Measurements from ENCODE around the gene SEC61A2.
"Not testable (repeated sequence)": the region's sequence is repeated elsewhere in the genome, so short reads cannot be mapped to it uniquely, and the experiment has no call there.

SEC61A2 gene

DNA sequence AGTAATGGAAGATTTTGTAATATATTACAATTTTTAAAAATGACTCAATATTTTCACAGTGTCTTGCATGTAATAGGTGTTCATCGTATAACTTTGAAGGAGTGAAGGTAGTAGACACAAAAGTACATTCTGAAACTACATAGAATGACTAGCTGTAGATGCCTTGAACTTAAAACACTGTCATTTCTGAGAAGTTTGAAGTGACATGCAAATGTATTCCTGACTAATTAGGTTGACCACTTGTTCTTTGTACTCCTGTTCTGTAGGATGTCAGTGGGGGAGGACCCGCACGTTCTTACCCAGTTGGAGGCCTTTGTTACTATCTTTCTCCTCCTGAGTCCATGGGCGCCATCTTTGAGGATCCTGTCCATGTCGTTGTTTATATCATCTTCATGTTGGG lies 31.2 kb downstream of the SEC61A2 start:
- DNase-seq (ENCODE audit: low read depth): no peak

DNA sequence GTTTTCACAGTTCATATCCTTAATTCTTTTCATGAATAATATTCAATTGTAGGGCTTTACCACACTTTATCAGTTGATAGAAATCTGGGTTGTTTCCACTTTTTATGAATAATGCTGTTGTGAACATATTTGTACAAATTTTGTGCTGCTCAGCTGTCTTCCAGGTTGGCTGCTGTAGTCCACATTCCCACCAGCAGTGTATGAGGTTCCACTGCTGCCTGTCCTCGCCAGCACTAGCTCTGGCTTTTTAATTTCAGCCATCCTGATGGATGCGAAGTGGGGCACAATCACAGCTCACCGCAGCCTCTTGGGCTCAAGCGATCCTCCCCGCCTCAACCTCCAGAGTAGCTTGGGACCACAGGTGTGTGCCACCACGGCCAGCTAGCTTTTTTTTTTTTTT lies 33.5 kb downstream of the SEC61A2 start:
- no peak for DNase-seq (ENCODE audit: low read depth)

DNA sequence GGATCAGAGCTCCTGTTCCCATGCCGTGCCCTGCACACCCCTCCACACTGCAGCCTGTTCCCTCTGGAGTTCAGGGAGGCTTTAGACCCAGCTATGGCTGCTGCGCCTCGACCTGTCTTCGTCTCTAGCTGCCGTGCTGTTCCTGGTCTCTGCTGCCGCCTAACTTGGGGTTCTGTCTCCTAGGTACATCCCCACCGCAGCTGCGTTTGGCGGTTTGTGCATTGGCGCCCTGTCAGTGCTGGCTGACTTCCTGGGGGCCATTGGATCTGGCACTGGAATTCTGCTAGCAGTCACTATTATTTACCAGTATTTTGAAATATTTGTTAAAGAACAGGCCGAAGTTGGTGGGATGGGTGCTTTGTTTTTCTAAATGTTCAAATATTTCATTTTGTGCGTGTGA lies 34.6 kb downstream of the SEC61A2 start:
- no peak for DNase-seq (ENCODE audit: low read depth)

DNA sequence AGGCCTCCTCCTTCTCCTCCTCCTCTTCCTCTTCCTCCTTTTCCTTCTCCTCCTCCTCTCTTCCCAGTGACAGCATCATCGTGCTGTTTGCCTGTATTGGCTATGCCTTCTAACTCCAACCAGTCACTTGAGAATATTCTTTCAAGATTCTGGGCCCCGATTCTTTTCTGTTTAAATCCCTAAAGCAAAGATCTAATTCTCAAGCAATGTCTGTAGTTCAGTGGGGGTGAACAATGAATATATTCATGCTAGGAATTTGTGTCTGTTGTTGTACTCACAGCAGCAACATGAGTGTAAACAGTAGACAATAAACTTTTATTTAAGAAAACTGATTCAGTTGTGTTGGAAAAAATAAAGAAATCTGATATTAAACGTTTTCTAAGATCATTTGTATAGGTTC lies 35.6 kb downstream of the SEC61A2 start:
- no peak for DNase-seq (ENCODE audit: low read depth)

DNA sequence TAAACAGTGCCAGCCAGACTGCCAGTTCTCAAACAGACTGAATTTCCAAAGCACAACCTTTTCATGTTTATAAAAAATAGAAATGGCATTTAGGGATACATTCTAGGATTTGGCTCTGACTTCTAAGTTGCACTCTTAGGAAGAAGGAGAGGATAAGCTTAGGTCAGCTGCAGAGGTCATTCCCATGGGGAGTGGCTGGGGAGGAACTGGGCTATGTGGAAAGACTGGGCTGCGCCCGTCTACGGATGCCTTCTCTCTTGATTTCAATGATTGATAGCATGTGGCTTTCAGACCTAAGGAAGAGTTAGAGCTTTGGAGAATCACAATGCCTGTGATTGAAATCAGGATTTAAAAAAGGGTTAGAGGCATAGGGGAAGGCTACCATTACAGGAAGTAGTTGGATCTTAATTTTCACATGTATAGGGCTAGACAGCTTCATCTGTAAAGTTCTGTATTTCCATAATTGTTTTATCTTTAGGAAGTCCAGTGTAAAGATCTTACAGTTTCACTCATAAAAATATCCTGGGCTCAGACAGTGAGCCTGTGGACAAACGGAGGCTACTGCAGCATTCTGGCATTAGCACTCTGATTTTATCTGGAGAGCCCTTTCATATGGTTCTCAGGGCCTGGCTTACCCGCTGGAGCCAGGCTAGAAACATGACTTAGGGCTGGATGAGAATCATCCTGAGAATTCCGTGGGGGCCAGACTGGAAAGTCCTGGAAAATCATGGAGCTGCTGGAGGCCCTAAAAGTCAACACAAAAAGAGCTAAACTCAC lies 36.7 kb downstream of the SEC61A2 start:
- DNase-seq (ENCODE audit: low read depth): no peak

DNA sequence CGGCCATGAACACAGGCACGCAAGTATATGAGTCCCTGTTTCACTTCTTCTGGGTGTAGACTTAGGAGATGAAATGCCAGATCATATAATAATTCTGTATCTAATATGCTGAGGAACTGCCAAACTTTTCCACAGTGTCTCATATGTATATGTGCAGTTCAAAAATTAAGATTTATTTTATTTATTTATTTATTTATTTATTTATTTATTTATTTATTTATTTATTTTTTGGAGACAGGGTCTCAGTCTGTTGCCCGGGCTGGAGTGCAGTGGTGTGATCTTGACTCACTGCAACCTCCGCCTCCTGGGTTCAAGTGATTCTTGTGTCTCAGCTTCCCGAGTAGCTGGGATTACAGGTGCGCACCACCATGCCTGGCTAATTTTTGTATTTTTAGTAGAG lies 42.0 kb downstream of the SEC61A2 start:
- DNase-seq (ENCODE audit: low read depth): not testable (repeated sequence)

DNA sequence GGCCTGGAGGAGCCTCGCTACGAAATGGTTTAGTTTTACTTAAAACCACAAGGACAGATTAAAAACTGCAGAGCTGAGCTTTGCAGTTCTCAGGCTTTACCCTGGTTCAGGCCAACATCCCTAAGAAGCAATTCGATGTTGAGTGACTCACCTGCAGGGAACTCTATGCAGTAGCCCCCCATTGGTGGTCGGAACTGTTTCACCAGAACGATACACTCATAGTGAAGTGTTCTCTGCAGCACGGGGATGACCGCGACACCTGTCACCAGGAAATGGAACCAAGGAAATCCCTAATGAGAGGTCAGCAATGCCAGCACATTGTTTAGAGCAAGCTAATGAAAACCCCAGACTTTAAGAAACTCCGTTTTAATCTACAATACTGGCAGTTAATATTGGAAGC lies 48.2 kb downstream of the SEC61A2 start:
- no peak for DNase-seq (ENCODE audit: low read depth)

DNA sequence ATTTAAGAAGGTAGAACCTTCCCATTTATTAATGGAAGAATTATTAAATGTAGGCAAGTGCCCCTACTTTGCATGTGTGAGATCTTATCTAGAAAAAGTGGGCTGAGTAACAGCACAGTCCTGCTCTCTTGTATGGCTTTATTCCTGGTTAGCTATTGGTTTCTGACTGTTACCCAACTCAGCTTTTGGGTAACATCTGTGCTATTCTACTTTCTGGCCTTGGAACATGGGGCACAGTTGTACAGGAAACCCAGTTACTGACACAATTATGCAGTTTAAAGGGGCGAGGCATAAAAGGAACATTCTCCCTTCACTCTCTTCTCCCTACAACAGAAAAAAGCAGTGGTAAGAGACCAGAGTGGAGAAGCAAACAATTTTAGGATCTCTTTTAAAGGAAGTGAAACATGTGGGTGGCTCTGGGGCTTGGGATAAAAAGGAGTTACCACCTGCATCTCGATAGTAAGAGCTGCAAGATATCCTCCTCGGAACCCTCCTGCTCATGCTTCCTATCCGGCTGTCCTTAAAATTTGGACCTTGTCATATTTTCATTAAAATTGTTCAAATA lies 50.2 kb downstream of the SEC61A2 start:
- DNase-seq (ENCODE audit: low read depth): no peak

DNA sequence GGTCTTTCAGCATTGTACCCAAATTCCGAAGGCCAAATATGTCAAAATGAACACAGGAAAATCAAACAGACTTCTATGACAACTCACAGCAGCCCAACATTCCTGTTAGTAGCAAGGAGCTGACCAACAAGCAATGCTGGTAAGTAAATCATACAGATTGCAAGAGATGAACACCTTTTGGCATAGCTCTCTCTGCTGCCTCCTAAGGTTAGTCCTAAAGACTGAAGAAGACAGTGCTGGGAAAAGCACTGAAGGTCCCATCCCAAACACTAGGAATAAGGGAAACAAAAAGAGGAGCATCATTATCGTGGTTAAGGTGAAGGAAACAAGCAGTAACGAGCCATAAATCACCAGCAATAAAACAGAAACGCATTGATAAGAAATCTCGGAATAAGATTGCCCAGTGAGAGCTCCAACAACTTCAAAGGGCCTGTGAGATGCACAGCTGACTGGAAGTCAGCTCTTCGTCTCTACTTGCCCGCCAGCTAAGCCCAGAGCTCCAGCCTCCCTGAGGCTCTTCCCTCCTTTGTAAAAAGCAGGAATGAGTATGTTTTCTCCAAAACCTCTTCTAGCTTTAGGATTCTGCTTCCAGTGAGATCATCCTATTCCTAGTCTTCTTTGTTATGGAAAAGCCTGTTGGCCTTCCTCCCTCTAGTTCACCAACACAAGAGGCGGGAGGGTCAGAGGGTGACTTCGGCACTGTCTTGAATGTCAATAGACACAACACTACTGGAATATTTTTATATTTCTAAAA lies 50.9 kb downstream of the SEC61A2 start:
- DNase-seq (ENCODE audit: low read depth): no peak

DNA sequence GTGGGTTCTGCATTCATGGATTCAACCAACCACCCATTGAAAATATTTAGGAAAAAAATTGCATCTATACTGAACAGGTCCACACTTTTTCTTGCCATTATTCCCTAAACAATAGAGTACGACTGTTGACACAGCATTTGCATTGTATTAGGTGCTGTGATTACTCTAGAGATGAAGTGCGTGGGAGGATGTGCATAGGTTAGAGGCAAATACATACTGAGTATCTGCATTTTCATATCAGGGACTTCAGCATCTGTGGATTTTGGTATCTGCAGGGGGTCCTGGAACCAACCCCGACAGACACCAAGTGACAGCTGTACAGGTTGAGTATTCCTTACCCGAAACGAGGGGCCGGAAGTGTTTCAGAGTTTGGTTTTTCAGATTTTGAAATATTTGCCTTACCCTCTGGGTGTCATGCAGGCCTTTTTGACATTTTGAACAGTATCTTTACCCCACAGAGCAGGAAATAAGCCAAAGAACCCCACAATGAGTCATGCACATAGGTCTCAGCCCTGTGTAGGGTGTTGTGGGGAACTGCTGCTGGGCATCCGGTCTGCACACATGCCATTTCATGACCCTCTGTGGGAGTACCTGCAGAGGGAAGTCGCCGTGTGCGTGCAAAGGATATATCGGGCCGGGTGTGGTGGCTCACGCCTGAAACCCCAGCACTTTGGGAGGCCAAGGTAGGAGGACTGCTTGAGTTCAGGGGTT lies 51.7 kb downstream of the SEC61A2 start:
- no peak for DNase-seq (ENCODE audit: low read depth)

DNA sequence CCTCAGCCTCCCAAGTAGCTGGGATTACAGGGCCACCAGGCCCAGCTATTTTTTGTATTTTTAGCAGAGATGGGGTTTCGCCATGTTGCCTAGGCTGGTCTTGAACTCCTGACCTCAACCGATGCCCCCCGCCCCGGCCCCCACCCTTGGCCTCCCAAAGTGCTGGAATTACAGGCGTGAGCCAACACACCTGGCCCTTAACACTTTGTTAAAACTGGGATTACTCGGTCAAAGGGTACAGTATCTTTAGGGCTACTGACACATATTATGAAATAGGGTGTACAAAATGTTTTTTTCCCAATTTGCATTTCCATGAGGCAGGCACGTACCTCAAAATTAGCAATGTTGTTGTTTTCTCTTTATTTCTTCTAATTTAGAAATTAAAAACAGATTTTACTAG lies 54.7 kb downstream of the SEC61A2 start:
- DNase-seq (ENCODE audit: low read depth): no peak

DNA sequence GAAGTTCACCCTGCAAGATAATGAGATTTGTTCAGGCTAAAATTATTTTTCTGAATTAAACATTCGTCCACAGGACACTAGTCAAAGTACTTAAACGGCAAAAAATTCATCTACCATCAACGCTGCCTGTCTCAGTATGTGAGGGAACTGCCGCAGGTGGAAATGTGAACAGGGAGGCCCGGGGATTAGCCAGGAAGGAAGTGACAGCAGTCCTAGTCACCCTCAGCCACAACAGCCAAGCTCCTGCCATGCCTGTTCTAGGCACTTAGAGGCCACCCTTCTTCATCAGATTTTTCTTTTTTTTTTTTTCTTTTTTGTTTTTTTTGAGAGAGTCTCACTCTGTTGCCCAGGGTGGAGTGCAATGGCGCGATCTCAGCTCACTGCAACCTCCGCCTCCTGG lies 56.8 kb downstream of the SEC61A2 start:
- DNase-seq (ENCODE audit: low read depth): no peak

DNA sequence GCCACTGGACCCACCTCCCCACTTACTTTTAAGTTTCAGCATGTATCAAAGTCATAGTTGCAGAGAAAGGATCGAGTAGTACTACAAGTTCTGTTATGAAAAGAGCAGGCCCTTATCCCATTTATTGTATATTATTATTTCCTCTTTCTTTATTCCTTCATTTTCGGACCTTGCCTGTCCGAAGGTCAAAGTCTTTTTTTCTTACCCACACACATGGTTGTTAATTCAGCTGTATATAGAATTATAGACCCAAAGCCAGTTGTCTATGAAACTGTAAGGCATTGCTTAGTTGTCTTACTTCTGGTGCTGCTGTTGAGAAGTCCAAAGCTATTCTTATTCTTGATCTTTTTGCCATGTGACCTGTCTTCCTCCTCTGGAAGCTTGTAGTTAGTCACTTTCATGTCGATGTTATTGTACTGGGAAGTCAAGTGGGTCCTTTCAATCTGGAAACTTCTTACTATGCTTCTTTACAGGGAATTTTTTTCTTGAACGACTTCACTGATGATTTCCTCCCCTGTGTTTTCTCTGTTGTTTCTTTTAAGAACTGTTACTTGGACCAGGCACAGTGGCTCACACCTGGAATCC lies 57.9 kb downstream of the SEC61A2 start:
- no peak for DNase-seq (ENCODE audit: low read depth)

DNA sequence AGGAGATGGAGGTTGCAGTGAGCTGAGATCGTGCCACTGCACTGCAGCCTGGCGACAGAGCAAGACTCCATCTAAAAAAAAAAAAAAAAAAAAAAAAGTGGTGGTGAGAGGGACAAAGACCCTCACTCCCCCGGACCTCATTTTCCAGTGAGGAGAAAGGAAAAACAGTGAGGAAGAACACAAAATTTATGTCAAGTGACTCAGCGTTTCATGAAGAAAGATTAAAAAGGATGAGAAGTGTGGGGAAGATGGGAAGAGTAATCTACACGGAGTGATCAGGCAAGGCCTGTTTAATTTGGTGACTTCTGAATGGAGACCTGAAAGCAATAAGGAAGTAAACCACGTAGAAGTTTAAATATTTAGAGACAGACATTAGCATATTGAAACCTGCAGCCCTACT lies 59.2 kb downstream of the SEC61A2 start:
- no peak for DNase-seq (ENCODE audit: low read depth)

DNA sequence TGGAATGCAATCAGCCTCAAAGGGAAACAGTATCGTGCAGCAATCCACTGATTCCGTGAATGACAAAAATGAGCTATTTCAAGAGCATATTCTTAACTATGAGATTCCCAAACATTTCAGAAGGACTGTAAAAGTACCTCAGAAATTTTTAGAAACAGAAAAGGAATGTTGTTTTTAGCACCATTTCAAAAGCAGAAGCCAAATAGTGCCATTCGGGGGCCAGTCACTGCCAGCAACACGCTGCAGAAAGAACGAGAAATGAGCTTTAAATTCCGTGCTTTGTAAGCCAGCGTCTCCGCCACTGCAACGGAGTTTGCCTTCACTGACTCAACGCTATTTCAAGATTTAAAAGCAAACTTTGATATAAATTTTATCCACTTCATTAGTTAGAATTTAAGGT lies 59.9 kb downstream of the SEC61A2 start:
- DNase-seq (ENCODE audit: low read depth): no peak

DNA sequence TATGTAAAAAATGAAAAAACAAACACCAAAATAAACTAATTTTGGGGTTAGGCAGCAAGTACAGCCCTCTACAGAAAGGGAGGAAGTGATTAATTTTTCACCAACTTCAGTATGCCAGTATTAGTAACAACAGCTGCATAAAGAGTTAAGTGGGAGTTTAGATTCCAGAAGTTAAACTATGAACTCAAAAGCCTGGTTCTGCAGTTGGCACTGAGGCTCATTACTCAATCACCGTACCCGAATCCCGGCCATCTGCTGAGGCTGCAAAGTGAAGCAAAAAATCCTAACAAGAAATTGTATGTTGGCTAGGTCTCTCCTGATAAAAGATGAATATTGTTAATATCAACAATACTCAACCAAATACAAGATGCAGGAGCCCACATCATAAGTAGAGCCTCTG lies 62.2 kb downstream of the SEC61A2 start:
- DNase-seq (ENCODE audit: low read depth): no peak

DNA sequence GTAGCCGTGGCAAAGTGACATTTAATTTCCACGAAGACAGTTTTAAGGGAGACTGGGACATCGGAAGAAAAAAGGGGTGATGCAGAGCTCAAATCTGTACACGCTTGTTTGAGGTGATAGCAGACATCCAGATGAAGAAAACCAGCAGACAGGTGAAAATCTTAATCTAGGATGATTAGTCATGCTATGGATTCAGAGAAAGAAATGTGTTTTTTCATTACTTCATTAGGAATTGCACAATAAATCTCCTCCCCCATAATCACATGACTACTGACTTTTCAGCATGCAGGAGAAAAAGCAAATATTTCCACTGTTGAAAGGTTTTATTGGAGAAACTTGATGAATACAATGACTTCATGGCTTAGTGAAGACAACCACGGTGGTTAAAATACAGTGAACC lies 63.7 kb downstream of the SEC61A2 start:
- DNase-seq (ENCODE audit: low read depth): peak; percentile 35

DNA sequence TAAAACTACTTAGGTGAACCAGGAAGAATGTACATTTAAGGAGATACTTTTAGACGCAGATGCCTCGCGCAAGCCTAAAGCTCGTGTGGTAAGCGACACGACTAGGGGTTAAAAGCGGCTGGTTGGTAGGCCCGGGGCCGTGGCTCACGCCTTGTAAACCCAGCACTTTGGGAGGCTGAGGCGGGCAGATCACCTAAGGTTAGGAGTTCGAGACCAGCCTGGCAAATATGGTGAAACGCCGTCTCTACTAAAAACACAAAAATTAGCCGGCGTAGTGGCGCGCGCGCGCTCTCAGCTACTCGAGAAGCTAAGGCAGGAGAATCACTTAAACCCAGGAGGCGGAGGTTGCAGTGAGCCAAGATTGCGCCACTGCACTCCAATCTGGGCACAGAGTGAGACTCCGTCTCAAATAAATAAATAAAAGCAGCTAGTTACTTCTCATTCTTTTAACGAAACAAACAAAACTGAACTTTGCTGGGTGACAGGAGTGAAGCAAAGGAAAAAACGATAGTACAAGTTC lies 65.3 kb downstream of the SEC61A2 start:
- peak; percentile 28 for DNase-seq (ENCODE audit: low read depth)

DNA sequence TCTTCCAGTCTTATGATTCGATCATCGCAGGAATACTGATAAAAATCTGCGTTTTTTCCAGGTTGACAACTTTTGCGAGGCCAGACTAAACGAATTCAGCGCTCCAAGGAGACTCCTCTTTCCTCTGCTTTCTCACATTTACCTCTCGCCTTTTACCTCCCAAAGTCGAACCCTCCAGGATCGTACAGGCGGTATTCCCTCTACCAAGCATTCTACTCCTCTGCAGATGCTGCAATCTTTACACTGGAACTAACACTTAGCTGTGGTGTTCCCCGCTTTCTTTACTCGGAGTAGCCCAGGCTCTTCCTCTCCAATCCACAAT lies 65.8 kb downstream of the SEC61A2 start:
- DNase-seq (ENCODE audit: low read depth): no peak

DNA sequence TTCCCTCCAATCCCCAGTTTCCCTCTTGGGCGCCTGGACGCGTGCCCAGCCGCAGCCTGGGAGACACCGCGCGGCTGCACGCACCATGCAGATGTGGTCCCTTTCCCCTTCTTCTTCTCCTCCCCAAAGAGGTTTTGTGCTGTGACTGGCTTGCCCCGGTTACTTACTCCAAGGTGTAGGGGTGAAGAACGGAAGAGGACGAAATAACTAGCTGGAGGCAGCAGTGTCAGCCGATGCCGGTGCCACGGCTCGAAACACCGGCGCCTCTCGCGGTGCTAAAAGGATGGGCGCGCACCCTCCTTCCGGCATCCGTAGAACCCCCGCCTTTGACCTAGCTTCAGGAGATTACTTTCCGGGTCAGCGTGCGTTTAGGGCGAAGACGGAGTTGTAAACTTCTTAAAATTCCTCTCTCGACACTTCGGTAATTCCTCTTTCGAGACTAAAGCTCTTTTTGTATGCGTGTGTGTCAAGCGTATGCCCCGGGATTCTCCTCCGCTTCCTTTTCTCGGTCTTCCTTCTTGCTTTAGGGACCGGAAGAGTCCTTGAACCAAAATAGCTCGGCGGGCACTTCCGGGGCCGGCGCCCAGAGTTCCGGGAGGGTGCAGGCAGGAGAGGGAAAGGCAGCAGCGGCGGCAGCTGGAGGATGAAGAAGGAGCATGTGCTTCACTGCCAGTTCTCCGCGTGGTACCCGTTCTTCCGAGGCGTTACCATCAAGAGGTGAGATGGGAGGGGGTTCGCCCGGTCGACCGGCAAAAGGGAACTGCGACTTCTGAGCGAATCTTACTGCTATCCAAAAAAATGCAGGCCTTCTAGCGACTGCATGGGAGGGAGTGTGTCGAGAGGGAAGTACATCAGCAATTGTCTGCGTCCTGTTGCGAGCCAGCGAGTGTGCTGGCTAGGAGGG lies 66.4 kb downstream of the SEC61A2 start, which contains the start of the genes CDC123 and NUDT5:
CDC123 (plus strand) TSS at position 586 of the 904 bp plus-strand sequence; CDS start at position 644, 58 bp downstream.
NUDT5 (minus strand) TSS at position 289 of the 904 bp plus-strand sequence. CDS start 9,600 bp downstream, outside the sequence.
- peak; percentile 88 for DNase-seq (ENCODE audit: low read depth)
